ENCODE data around the gene NPAS4.

DNA sequence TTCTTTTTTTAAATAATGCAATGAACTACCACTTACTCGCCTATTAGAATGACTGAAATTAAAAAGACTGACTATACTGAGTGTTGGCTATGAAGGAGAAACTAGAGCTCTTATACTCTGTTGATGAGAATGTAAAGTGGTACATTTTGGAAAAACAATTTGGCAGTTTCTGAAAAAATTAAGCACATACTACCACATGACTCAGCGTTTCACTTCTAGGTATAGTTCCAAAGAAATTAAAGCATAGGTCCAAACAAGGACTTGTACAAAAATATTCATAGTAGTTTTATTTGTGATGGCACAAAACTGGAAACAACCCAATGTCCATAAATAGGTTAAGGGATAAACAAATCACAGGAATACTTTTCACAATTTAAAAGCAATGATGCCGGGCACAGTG lies 26.9 kb upstream of the NPAS4 start:
- TF ChIP-seq ZC3H10 (CRISPR knock-in tag; IDR thresholded peaks at IDR 0.05) (no peak), BACH2 (CRISPR knock-in tag; IDR thresholded peaks at IDR 0.05; ENCODE audit: borderline replicate concordance) (no peak), CREB5 (CRISPR knock-in tag; IDR thresholded peaks at IDR 0.05; ENCODE audit: low read depth) (no peak), ZFP30 (CRISPR knock-in tag; IDR thresholded peaks at IDR 0.05) (no peak), ZNF70 (CRISPR knock-in tag; IDR thresholded peaks at IDR 0.05) (no peak), RARB (CRISPR knock-in tag; IDR thresholded peaks at IDR 0.05) (no peak), ESRRG (CRISPR knock-in tag; IDR thresholded peaks at IDR 0.05) (no peak), ZFP3 (CRISPR knock-in tag; IDR thresholded peaks at IDR 0.05) (no peak), CSRNP3 (CRISPR knock-in tag; IDR thresholded peaks at IDR 0.05) (no peak)
- TF ChIP-seq, protein P1, sequence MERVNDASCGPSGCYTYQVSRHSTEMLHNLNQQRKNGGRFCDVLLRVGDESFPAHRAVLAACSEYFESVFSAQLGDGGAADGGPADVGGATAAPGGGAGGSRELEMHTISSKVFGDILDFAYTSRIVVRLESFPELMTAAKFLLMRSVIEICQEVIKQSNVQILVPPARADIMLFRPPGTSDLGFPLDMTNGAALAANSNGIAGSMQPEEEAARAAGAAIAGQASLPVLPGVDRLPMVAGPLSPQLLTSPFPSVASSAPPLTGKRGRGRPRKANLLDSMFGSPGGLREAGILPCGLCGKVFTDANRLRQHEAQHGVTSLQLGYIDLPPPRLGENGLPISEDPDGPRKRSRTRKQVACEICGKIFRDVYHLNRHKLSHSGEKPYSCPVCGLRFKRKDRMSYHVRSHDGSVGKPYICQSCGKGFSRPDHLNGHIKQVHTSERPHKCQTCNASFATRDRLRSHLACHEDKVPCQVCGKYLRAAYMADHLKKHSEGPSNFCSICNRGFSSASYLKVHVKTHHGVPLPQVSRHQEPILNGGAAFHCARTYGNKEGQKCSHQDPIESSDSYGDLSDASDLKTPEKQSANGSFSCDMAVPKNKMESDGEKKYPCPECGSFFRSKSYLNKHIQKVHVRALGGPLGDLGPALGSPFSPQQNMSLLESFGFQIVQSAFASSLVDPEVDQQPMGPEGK (CRISPR knock-in tag; IDR thresholded peaks at IDR 0.05; ENCODE audit: borderline replicate concordance): no peak
- TF ChIP-seq, protein P2, sequence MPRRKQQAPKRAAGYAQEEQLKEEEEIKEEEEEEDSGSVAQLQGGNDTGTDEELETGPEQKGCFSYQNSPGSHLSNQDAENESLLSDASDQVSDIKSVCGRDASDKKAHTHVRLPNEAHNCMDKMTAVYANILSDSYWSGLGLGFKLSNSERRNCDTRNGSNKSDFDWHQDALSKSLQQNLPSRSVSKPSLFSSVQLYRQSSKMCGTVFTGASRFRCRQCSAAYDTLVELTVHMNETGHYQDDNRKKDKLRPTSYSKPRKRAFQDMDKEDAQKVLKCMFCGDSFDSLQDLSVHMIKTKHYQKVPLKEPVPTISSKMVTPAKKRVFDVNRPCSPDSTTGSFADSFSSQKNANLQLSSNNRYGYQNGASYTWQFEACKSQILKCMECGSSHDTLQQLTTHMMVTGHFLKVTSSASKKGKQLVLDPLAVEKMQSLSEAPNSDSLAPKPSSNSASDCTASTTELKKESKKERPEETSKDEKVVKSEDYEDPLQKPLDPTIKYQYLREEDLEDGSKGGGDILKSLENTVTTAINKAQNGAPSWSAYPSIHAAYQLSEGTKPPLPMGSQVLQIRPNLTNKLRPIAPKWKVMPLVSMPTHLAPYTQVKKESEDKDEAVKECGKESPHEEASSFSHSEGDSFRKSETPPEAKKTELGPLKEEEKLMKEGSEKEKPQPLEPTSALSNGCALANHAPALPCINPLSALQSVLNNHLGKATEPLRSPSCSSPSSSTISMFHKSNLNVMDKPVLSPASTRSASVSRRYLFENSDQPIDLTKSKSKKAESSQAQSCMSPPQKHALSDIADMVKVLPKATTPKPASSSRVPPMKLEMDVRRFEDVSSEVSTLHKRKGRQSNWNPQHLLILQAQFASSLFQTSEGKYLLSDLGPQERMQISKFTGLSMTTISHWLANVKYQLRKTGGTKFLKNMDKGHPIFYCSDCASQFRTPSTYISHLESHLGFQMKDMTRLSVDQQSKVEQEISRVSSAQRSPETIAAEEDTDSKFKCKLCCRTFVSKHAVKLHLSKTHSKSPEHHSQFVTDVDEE (CRISPR knock-in tag; IDR thresholded peaks at IDR 0.05): no peak

Measured in SK-N-SH treated with all-trans-retinoic acid at 6 μM for 48 hours (cell line).